ENCODE results near the gene ATP9A. TPM values are rescaled to one million over a fixed set of nuclear protein-coding genes. Genes with fewer than 3 reads are reported as not detected.
A peak's percentile ranks its signal among the peaks of the same experiment; 100 is the strongest.

ATP9A gene
- total RNA-seq, 2 donors from 2014 or later = 19.5 to 23.4 TPM

GRCh38 chr20:51735728-51736600, 32.2 kb downstream of the ATP9A start:
- peaks cover 0 to 27% of the 10 kb centered on the region in 2 donors for H3K4me1 ChIP-seq
- TF ChIP-seq CTCF (IDR thresholded peaks at IDR 0.05) = no peak
- no peak for DNase-seq (ENCODE audit: low spot score)
- H3K36me3 ChIP-seq = no peaks in the 10 kb centered on the region
- H3K9me3 ChIP-seq = no peaks in the 10 kb centered on the region
- no peak overlapping the region for H3K27ac ChIP-seq
- no peaks in the 10 kb centered on the region for H3K27me3 ChIP-seq
- no peak overlapping the region for H3K4me3 ChIP-seq

- Histone ChIP-seq H3K4me3 (no peak overlapping the region), H3K36me3 (no peaks in the 10 kb centered on the region), H3K4me1 (peaks cover 0 to 27% of the 10 kb centered on the region in 2 donors), H3K27ac (no peak overlapping the region), H3K27me3 (no peaks in the 10 kb centered on the region), H3K9me3 (no peaks in the 10 kb centered on the region)
- no peak for TF ChIP-seq CTCF (IDR thresholded peaks at IDR 0.05)
- DNase-seq (ENCODE audit: low spot score) = no peak
Measured at GRCh38 chr20:51734876-51735720, 33.1 kb downstream of the ATP9A start.

- Histone ChIP-seq H3K9me3 (no peaks in the 10 kb centered on the region), H3K4me1 (peaks cover 0 to 27% of the 10 kb centered on the region in 2 donors), H3K36me3 (no peaks in the 10 kb centered on the region), H3K27ac (peak overlapping the region in 1 of 2 donors; percentile 76), H3K27me3 (no peaks in the 10 kb centered on the region), H3K4me3 (no peak overlapping the region)
- DNase-seq (ENCODE audit: low spot score) = no peak
- TF ChIP-seq CTCF (IDR thresholded peaks at IDR 0.05) = no peak
Measured at GRCh38 chr20:51733070-51733469, 35.1 kb downstream of the ATP9A start.

GRCh38 chr20:51732096-51732791, 35.9 kb downstream of the ATP9A start:
- no peaks in the 10 kb centered on the region for H3K36me3 ChIP-seq
- peak; percentile 60 for DNase-seq (ENCODE audit: low spot score)
- H3K9me3 ChIP-seq = no peaks in the 10 kb centered on the region
- H3K4me1 ChIP-seq = peaks cover 0 to 27% of the 10 kb centered on the region in 2 donors
- peak overlapping the region in 1 of 2 donors; percentile 28 for H3K4me3 ChIP-seq
- no peak for TF ChIP-seq CTCF (IDR thresholded peaks at IDR 0.05)
- no peaks in the 10 kb centered on the region for H3K27me3 ChIP-seq
- peak overlapping the region; percentile 69 to 76 for H3K27ac ChIP-seq

- no peak for TF ChIP-seq CTCF (IDR thresholded peaks at IDR 0.05)
- peak overlapping the region in 1 of 2 donors; percentile 28 for H3K4me3 ChIP-seq
- no peaks in the 10 kb centered on the region for H3K9me3 ChIP-seq
- H3K27me3 ChIP-seq = no peaks in the 10 kb centered on the region
- peaks cover 0 to 27% of the 10 kb centered on the region in 2 donors for H3K4me1 ChIP-seq
- peak overlapping the region; percentile 69 to 76 for H3K27ac ChIP-seq
- H3K36me3 ChIP-seq = no peaks in the 10 kb centered on the region
- DNase-seq (ENCODE audit: low spot score) = no peak
Measured at GRCh38 chr20:51731731-51732095, 36.5 kb downstream of the ATP9A start.

All from right atrium auricular region (tissue), 2 donors.